Esophagus squamous epithelium (tissue), 5 donors: ENCODE measurements around the gene UBE2O. TPM values are rescaled to one million over a fixed set of nuclear protein-coding genes. Genes with fewer than 3 reads are reported as not detected.

Experiments used
- DNase-seq: peaks from one replicate; lab custom pipeline; 2025; lab: John Stamatoyannopoulos, UW
- H3K27ac ChIP-seq, 4 donors: fragments of 200-600 bp; sonication (generic); one replicate each; pipeline ENCODE4 v1.5.1; 2016 to 2019; ENCODE audit warnings: mild to moderate bottlenecking in 1 of 4
- H3K27me3 ChIP-seq, 4 donors: fragments of 200-600 bp; sonication (generic); 1 replicate in 3 of 4; 2 replicates in 1 of 4; pipeline versions ENCODE4 v1.5.1 to v1.6.0; 2017 to 2021; ENCODE audit warnings: antibody characterized with exemption in 1 of 4
- H3K36me3 ChIP-seq, 3 donors: fragments of 200-600 bp; sonication (generic); one replicate each; pipeline ENCODE4 v1.5.1; 2016 to 2019
- H3K4me1 ChIP-seq, 3 donors: fragments of 200-600 bp; sonication (generic); one replicate each; pipeline ENCODE4 v1.5.1; 2017 to 2019
- H3K4me3 ChIP-seq, 4 donors: fragments of 200-600 bp; sonication (generic); 1 replicate in 3 of 4; 2 replicates in 1 of 4; pipeline ENCODE4 v1.5.1; 2016 to 2019; ENCODE audit warnings: mild to moderate bottlenecking in 2 of 4, moderate library complexity in 1 of 4
- H3K9me3 ChIP-seq, 3 donors: fragments of 200-600 bp; sonication (generic); one replicate each; pipeline ENCODE4 v1.5.1; 2016 to 2019
- CTCF ChIP-seq, 6 experiments: fragments of 450-650 bp in 4 of 6; fragments of 200-600 bp in 2 of 6; sonication (generic) in 2 of 6; IDR thresholded peaks; one replicate each; pipeline ENCODE4 v1.5.1; 2016 to 2019; ENCODE audit warnings: antibody characterized with exemption in 6 of 6, mild to moderate bottlenecking in 4 of 6, moderate library complexity in 4 of 6
- POLR2A ChIP-seq, 4 donors: fragments of 450-650 bp; IDR thresholded peaks; one replicate each; pipeline ENCODE4 v1.6.1; 2017; ENCODE audit warnings: antibody characterized with exemption in 4 of 4, mild to moderate bottlenecking in 4 of 4, moderate library complexity in 3 of 4
- WGBS, 2 donors: methylation state at CpG; one replicate each; pipeline ENCODE4 v1.1.5; 2018; 5-methylcytosine and 5-hydroxymethylcytosine counted together
- intact Hi-C: fragments of 100-400 bp; cut with DNase I; formaldehyde crosslinking; loops from one replicate; pipeline ENCODE4 v1.15.0; 2022
- total RNA-seq, 4 donors: library from RNA; depleted of rRNA; stranded (reverse); fragments of >200 nt; gene quantifications; one replicate each; pipeline ENCODE4 v1.1.0, GENCODE V29; 2016
- donor health status: DM: yes; HTN: yes; CAD: no.

The UBE2O gene
- total RNA-seq, 4 donors from 2014 or later: 11.9 to 19.8 (median 16.3) TPM

GRCh38 chr17:76417499-76418143 is 35.3 kb downstream of the UBE2O start:
- H3K4me1 ChIP-seq: peaks cover 0 to 31% (median 3%) of the 10 kb centered on the region in 3 donors
- H3K4me3 ChIP-seq: no peak overlapping the region
- peaks cover 0 to 26% (median 0%) of the 10 kb centered on the region in 3 donors for H3K36me3 ChIP-seq
- H3K9me3 ChIP-seq: no peaks in the 10 kb centered on the region
- no peak for TF ChIP-seq POLR2A (IDR thresholded peaks at IDR 0.05)
- no peak for TF ChIP-seq CTCF (IDR thresholded peaks at IDR 0.05)
- H3K27ac ChIP-seq: no peak overlapping the region
- intact Hi-C loops: no loop called here
- no peaks in the 10 kb centered on the region for H3K27me3 ChIP-seq
- no peak for DNase-seq
- 65 to 75% methylated on average over 9 to 11 of the region's 11 CpGs for WGBS, 2 donors

GRCh38 chr17:76416899-76417298 is 36.1 kb downstream of the UBE2O start:
- DNase-seq: no peak
- TF ChIP-seq CTCF (IDR thresholded peaks at IDR 0.05): no peak
- no peak for TF ChIP-seq POLR2A (IDR thresholded peaks at IDR 0.05)
- WGBS, 2 donors: 92 to 100% methylated on average over 2 to 3 of the region's 4 CpGs
- H3K4me3 ChIP-seq: no peak overlapping the region
- intact Hi-C loops: no loop called here
- no peak overlapping the region for H3K27ac ChIP-seq
- peaks cover 0 to 31% (median 3%) of the 10 kb centered on the region in 3 donors for H3K4me1 ChIP-seq
- H3K36me3 ChIP-seq: peaks cover 0 to 27% (median 0%) of the 10 kb centered on the region in 3 donors
- no peaks in the 10 kb centered on the region for H3K9me3 ChIP-seq
- H3K27me3 ChIP-seq: no peaks in the 10 kb centered on the region

- Histone ChIP-seq H3K36me3 (peaks cover 0 to 28% (median 0%) of the 10 kb centered on the region in 3 donors), H3K4me3 (no peak overlapping the region), H3K27me3 (no peaks in the 10 kb centered on the region), H3K27ac (no peak overlapping the region), H3K4me1 (peaks cover 0 to 28% (median 3%) of the 10 kb centered on the region in 3 donors), H3K9me3 (no peaks in the 10 kb centered on the region)
- WGBS, 2 donors: 94 to 100% methylated on average over 1 to 5 of the region's 6 CpGs
- no peak for DNase-seq
- intact Hi-C loops: no loop called here
- TF ChIP-seq CTCF (IDR thresholded peaks at IDR 0.05): no peak
- TF ChIP-seq POLR2A (IDR thresholded peaks at IDR 0.05): no peak
Observed at GRCh38 chr17:76416457-76416856, 36.5 kb downstream of the UBE2O start.

- no peaks in the 10 kb centered on the region for H3K9me3 ChIP-seq
- TF ChIP-seq POLR2A (IDR thresholded peaks at IDR 0.05): no peak
- no peak for TF ChIP-seq CTCF (IDR thresholded peaks at IDR 0.05)
- no peaks in the 10 kb centered on the region for H3K27me3 ChIP-seq
- no peak for DNase-seq
- intact Hi-C loops: no loop called here
- WGBS, 2 donors: 80 to 84% methylated on average over 15 of the region's 15 CpGs
- H3K4me3 ChIP-seq: no peak overlapping the region
- peaks cover 0 to 22% (median 3%) of the 10 kb centered on the region in 3 donors for H3K4me1 ChIP-seq
- no peak overlapping the region for H3K27ac ChIP-seq
- H3K36me3 ChIP-seq: peaks cover 0 to 34% (median 0%) of the 10 kb centered on the region in 3 donors
Observed at GRCh38 chr17:76415786-76416185, 37.2 kb downstream of the UBE2O start.
